NCI-H748 (cell line): ENCODE results near the gene NOL6.

Experiments
- DNase-seq: peaks from one replicate; lab custom pipeline; 2025; ENCODE audit not compliant: unreplicated experiment; lab: John Stamatoyannopoulos, UW

The NOL6 gene

DNA sequence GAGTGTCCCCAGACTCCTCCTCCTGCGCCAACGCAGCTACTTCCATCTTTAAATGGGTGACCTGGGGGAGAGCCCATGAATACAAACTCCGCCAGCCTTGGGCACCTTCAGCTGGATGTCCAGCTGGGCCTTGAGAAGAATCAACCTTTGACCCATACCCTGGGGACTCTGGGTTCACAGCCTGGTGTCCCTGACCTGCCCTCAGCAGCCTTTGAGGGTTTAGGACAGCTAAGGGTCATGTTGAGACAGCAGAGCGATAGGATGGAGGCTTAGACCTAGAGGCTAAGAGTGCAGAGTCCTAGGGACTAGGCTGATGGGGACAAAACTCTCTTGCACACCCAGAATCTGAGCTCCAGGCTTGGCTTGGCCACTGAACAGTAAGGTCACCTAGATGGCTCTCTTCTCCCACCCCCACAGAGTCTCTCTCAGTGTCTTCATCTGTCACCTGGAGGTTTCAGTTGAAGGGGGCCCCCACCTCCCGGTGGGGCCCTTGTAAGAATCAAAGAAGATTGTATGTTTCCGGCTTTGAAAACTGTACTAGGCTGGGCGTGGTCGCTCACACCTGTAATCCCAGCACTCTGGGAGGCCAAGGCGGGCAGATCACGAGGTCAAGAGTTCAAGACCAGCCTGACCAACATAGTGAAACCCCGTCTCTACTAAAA, 19.6 kb downstream of the NOL6 start:
- no peak for DNase-seq

- DNase-seq: no peak
These were observed 20.4 kb downstream of the NOL6 start for GRCh38 chr9:33453286-33453860.

DNA sequence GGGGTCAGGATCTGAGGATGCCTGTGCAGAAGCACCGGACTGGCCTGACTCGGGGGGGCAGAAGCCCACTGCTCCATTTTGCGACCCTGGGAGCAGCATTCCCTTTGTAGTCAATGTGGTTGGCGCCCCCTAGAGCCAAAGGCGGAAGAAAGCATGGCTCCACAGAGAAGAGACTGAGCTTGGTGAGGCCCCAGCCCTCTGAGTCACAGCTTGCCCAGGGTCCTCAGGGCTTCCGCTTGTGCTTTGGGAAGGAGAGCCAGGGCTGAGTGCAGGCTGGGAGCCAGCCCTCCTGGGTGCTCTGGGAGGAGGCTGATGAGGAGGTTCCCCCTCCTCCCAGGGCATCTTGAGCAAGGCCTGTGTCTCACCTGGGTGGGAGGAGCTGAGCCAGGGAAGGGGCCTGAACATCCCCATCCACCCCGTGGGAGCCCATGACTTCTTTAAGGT, 20.9 kb downstream of the NOL6 start:
- DNase-seq: peak; percentile 42

- DNase-seq: no peak
These were observed 23.0 kb downstream of the NOL6 start for GRCh38 chr9:33450621-33451146.

DNA sequence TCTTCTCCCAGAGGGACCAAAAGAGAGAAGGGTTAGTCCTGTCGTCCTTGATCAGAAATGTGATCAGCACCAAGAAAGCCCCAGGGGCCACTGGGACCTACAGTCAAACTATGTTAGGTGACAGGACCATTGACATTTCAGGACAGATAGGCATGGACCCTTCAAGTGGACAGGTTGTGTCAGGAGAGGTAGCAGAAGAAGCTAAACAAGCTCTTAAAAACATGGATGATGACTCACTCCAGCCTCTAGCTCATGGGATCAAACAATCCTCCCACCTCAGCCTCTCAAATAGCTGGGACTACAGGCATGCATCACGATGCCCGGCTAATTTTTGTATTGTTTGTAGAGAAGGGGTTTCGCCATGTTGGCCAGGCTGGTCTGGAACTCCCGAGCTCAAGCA, 24.0 kb downstream of the NOL6 start:
- DNase-seq: no peak

DNA sequence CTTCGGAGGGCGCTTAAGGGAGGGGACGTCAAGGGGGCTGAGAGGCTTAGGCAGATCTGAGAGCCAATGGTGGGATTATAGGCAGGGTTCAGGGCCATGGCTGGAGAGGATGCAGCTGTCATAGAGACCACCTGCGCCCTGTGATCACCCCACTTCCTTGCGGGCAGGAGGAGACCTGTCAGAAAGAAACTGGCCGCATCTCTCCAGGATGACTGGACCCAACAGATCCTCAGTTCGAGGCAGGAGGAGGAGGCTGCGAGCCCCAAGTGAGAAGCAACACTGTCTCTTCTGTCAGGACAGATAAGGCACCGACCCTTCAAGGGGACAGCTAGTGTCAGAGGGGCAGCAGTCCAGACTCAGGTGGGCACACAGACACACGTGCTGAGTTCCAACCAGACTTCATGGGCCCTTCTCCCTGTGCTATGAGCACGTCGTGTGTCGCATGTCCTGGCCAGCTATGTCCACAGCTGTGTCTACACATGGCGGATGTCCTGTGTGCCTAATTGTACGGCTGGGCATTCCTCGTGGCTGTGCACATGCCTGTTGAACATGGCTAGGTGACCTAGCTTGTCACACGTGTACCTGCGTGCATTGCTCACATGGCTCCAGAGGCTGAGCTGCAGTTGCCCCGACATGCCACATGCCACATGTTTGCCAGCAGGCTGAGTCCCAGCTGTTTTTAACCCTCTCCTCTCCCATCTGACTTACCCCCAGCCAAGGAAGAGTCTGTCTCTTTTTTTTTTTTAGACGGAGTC, 25.7 kb downstream of the NOL6 start:
- peak; percentile 28 for DNase-seq

DNA sequence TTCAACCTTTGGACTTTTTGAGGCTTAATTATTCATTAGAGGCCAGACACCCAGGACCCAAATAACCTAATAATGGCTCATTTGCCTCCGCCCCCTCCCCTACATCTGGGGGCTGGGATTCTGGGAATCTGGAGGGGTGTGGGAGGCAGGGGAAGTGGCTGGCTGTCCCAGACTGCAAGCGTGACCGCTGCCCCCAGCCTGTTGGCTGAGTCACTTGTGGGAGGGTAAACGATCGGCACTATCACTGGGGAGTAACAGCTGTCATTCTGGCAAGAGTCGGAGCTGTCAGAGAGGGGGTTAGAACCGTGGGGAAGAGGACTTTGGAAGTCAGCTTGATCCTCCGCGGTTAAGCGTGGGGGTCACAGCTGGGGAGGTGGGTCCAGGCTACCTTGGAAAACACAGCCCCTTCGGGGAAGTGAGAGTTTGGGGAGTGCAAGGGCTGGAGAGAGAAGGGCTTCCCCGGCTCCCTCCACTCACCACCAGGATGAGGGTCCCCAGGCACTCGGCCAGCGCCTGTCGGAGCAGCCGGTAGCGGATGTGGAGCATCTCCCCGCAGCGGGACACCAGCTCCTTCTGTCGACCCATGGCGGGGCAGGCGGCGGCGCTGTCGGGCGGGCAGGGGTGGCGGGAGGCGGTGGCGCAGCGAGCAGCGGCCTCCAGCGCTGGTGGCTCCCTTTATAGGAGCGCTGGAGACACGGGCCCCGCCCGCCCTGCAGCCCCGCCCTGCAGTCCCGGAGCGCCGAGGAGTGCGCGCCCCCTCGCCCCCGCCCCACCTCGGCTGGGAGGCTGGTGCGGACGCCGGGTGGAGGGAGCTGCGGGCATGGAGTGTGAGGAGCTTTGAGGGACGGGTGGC, 26.6 kb downstream of the NOL6 start, which contains the start of gene AQP3:
Gene AQP3, minus strand, starts transcription at position 648 of the 853 bp plus-strand sequence. Its CDS starts 63 bp downstream, at position 585.
- peak; percentile 75 for DNase-seq

DNA sequence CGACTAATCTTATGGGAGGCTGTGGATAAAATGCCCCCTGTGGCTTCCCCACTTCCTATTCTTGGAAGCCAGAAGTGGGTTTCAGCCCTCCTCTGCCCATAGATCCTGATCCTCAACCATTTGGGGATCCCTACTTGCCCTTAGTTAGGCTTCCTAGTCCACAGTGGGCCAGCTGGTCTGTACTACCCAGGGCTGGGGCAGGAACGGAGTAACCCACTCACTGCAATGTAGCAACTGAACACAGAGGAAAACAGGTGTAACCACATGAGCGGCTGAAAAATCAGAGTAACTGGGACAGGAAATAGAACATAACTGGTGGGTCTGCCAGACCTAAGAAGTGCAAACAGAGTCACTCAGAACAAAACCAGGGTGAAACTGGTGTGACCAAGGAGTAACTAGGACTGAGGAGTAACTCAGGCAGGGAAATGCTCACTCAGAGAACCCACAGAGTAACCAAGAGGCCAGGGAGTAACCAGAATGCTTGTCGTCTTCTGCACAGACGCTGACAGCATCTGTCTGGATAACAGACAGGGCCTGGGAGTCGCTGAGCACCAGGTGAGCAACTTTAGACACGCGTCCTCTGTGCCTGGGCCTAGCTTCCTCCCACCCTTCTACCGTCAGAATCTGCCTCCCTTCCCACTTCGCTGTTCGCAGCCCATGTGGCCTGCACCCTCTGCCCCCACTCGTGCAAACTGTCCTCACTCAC, 27.3 kb downstream of the NOL6 start:
- no peak for DNase-seq

DNA sequence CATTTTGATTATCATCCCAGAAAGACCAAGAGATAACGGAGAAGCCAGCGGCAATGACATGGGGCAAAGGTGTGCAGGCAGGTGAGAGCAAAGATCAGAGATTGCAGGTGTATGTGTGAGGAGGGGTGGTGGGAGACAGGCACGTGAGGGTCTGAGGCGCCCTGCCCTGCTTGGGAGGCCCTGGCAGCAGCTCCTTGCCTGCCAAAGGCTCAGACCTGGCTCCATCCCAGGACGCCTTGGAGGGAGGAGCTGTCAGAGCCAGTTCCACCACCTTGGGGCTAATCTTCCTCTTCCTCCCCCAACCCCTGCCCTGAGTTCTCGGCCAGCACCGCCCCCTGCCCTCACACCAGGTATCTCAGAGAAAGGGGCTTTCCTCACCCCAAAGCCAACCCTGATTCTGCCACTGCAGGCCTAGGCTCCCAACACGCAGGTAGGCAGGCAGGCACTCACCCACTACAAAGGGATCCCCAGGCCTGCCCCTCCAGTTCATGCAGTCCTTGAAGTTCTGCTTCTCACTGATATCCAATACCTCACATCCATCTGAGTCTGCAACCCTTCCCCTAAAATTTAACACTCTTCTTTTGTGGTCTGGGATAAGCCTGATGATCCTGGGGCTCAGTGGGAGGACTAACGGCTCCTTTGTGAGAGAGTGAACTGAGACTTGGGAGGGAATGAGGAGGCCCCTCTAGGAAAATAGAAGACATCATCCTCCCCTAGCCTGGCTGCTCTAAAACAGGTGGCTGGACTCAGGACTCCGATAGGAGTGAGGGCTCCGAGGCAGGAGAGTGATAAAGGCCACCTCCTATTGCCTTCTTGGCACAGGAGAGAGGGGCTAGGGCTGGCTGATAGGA, 28.1 kb downstream of the NOL6 start:
- no peak for DNase-seq

- no peak for DNase-seq
These were observed 30.1 kb downstream of the NOL6 start for GRCh38 chr9:33443464-33444154.

GRCh38 chr9:33443047-33443446, 30.7 kb downstream of the NOL6 start:
- no peak for DNase-seq

- DNase-seq: no peak
These were observed 31.6 kb downstream of the NOL6 start for GRCh38 chr9:33442125-33442524.

GRCh38 chr9:33440609-33441008, 33.1 kb downstream of the NOL6 start:
- DNase-seq: no peak

DNA sequence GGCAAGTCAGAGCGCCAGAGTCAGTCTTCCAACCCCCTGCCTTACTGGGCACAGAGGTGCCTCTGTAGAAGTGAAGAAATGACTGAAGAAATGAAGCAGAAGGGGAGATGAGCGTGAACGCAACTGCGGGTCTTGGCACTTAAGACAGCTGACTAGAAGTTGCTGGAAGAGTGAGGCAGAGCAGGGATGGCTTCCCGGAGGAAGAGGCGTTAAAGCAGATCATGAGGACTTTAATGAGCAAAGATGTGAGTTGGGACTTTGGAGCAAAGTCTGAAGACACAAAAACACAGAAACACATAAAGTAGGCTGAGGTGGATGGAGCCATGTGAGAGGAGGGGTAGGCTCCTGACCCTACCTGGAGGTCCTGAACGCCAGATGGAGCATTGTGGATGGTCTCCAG, 33.5 kb downstream of the NOL6 start:
- DNase-seq: no peak

- DNase-seq: no peak
These were observed 34.0 kb downstream of the NOL6 start for GRCh38 chr9:33439731-33440130.

- no peak for DNase-seq
These were observed 34.6 kb downstream of the NOL6 start for GRCh38 chr9:33438926-33439680.

GRCh38 chr9:33437898-33438297, 35.8 kb downstream of the NOL6 start:
- no peak for DNase-seq

DNA sequence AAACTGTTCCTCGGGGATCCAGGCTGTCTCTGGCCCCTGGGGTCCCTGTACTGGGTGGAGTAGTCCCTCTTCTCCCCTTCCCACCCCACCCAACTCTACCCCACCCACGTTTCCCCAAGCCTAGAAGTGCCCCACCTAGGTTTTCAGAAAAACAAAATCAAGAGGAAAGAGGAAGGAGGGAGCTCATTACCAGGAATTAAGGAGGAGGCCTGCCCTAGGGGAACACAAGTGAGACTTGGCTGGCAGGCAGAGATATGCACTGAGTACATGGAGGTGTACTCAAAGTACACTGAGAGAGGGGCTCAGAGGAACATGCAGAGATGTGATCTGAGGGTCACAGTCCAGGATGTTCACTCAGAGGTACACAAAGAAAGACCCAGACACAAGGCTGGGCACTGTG, 36.5 kb downstream of the NOL6 start:
- no peak for DNase-seq
